WTC11 (cell line): Measurements from ENCODE around the gene CSH2. TPM values are rescaled to one million over a fixed set of nuclear protein-coding genes. Genes with fewer than 3 reads are reported as not detected.
"Not testable (repeated sequence)": the region's sequence is repeated elsewhere in the genome, so short reads cannot be mapped to it uniquely, and the experiment has no call there.

Source experiments
- ATAC-seq: fragments of 200-7000 bp; cut with Tn5 transposase; 2 replicates; pipeline ENCODE4 v1.10.0; 2021; ENCODE audit warnings: mild to moderate bottlenecking, moderate library complexity
- CTCF ChIA-PET: fragments of 300-600 bp; sonication (Branson Sonifier 250); formaldehyde crosslinking; loops from one replicate; lab custom pipeline; 2021; ENCODE audit warnings: antibody characterized with exemption; lab: Charles Lee
- POLR2A ChIA-PET: fragments of 350-600 bp; sonication (Branson Sonifier 250); formaldehyde crosslinking; loops from one replicate; lab custom pipeline; 2021; ENCODE audit warnings: antibody characterized with exemption; lab: Charles Lee
- DNase-seq: peaks from one replicate; pipeline ENCODE4 v3.0.0; 2021; ENCODE audit warnings: low spot score
- H3K27ac Mint-ChIP-seq: 2 replicates; pipeline ENCODE4 v1.8.0; 2021; ENCODE audit warnings: mixed read lengths
- H3K27me3 Mint-ChIP-seq: 2 replicates; pipeline ENCODE4 v1.8.0; 2021; ENCODE audit warnings: low read depth, mild to moderate bottlenecking, moderate library complexity, mixed read lengths
- H3K36me3 Mint-ChIP-seq: 2 replicates; pipeline ENCODE4 v1.8.0; 2021; ENCODE audit warnings: mixed read lengths
- H3K4me1 Mint-ChIP-seq: 2 replicates; pipeline ENCODE4 v1.8.0; 2022; ENCODE audit warnings: mixed read lengths
- H3K4me3 Mint-ChIP-seq: 2 replicates; pipeline ENCODE4 v1.8.0; 2021; ENCODE audit warnings: mild to moderate bottlenecking, moderate library complexity, mixed read lengths
- H3K9me3 Mint-ChIP-seq: 2 replicates; pipeline ENCODE4 v1.8.0; 2021; ENCODE audit warnings: mixed read lengths
- EMX1 ChIP-seq: fragments of 250-450 bp; sonication (Bioruptor Pico); IDR thresholded peaks from 2 replicates; pipeline ENCODE4 v1.8.0; 2021; ENCODE audit warnings: mild to moderate bottlenecking
- NFYB ChIP-seq: sonication (generic); formaldehyde crosslinking; conservative IDR thresholded peaks from 2 replicates; pipeline ENCODE4 v1.8.0; 2022; ENCODE audit warnings: low read depth, missing genetic modification reagents
- NR1H2 ChIP-seq: sonication (generic); formaldehyde crosslinking; IDR thresholded peaks from 2 replicates; pipeline ENCODE4 v1.9.0; 2021; ENCODE audit warnings: mild to moderate bottlenecking, moderate library complexity, missing genetic modification reagents
- PRRX2 ChIP-seq: fragments of 250-450 bp; sonication (Bioruptor Pico); IDR thresholded peaks from 2 replicates; pipeline ENCODE4 v1.8.0; 2021; ENCODE audit warnings: mild to moderate bottlenecking
- TCF7 ChIP-seq: sonication (generic); formaldehyde crosslinking; IDR thresholded peaks from 2 replicates; pipeline ENCODE4 v1.8.0; 2022; ENCODE audit warnings: mild to moderate bottlenecking, low read depth, missing genetic modification reagents, moderate library complexity
- ZNF232 ChIP-seq: sonication (generic); formaldehyde crosslinking; IDR thresholded peaks from 2 replicates; pipeline ENCODE4 v1.8.0; 2022; ENCODE audit warnings: mild to moderate bottlenecking, missing genetic modification reagents
- total RNA-seq: library from RNA; stranded (reverse); gene quantifications from 3 replicates; pipeline ENCODE4 v1.2.3, GENCODE V29; 2021
- TF ChIP-seq, protein P1 (sequence below): fragments of 200-600 bp; IDR thresholded peaks from 2 replicates; pipeline ENCODE4 v1.8.0; 2022; ENCODE audit warnings: antibody characterized with exemption
- TF ChIP-seq, protein P2 (sequence below): sonication (generic); formaldehyde crosslinking; conservative IDR thresholded peaks from 2 replicates; pipeline ENCODE4 v1.8.1; 2023; ENCODE audit warnings: mild to moderate bottlenecking, low read depth, missing genetic modification reagents, moderate library complexity
- TF ChIP-seq, protein P3 (sequence below): sonication (generic); formaldehyde crosslinking; IDR thresholded peaks from 2 replicates; pipeline ENCODE4 v1.8.0; 2022; ENCODE audit warnings: missing genetic modification reagents
- TF ChIP-seq, protein P4 (sequence below): sonication (generic); formaldehyde crosslinking; IDR thresholded peaks from 2 replicates; pipeline ENCODE4 v1.8.1; 2023; ENCODE audit warnings: mild to moderate bottlenecking, missing genetic modification reagents, moderate library complexity
- TF ChIP-seq, protein P5 (sequence below): sonication (generic); formaldehyde crosslinking; IDR thresholded peaks from 2 replicates; pipeline ENCODE4 v1.8.1; 2023; ENCODE audit warnings: mild to moderate bottlenecking, missing genetic modification reagents

Gene CSH2
- total RNA-seq, 1 experiment from 2014 or later, result not detected

DNA sequence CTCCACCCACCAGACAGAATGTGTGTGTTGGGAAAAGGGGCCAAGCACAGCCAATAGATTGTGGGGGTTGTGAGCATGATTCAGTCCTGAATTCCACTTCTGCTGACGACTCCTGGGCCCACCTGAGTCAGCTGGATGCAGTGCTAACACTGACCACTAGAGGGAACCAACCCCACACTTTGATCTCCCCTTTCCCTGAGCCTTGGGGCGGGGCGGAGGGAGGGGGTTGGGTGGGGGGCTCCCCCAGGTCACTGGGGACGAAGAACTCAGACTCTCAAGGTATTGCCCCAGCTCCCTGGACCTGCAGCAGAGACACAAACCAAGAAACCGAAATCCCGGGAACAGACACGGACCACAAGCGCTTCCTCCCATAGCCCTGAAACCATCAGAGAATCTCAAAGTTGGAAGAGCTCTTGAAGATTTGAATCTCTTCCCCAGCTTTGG, 38.2 kb upstream of the CSH2 start:
- CTCF ChIA-PET, result interaction anchor here (0.6 to 4.3 kb wide), 40 partner anchors 8 to 370 kb away, joined by 3 to 43 read pairs (median 5); partner anchors contain the start of genes CSH2, ERN1, GH1 and GH2
- H3K27ac Mint-ChIP-seq, result no peak overlapping the region
- DNase-seq (peak; percentile 77), ATAC-seq (peak; percentile 71)
- H3K27me3 Mint-ChIP-seq, result peaks cover 5% of the 10 kb centered on the region; the same call in 1 of the 2 replicates
- POLR2A ChIA-PET, result no interaction called here
- TF ChIP-seq, protein P1, sequence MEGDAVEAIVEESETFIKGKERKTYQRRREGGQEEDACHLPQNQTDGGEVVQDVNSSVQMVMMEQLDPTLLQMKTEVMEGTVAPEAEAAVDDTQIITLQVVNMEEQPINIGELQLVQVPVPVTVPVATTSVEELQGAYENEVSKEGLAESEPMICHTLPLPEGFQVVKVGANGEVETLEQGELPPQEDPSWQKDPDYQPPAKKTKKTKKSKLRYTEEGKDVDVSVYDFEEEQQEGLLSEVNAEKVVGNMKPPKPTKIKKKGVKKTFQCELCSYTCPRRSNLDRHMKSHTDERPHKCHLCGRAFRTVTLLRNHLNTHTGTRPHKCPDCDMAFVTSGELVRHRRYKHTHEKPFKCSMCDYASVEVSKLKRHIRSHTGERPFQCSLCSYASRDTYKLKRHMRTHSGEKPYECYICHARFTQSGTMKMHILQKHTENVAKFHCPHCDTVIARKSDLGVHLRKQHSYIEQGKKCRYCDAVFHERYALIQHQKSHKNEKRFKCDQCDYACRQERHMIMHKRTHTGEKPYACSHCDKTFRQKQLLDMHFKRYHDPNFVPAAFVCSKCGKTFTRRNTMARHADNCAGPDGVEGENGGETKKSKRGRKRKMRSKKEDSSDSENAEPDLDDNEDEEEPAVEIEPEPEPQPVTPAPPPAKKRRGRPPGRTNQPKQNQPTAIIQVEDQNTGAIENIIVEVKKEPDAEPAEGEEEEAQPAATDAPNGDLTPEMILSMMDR, result peak; percentile 96
- TF ChIP-seq EMX1 (no peak), NR1H2 (CRISPR knock-in tag) (no peak), NFYB (CRISPR knock-in tag) (no peak)
- peaks cover 18% of the 10 kb centered on the region for H3K4me1 Mint-ChIP-seq
- H3K4me3 Mint-ChIP-seq, result no peak overlapping the region
- H3K36me3 Mint-ChIP-seq, result no peaks in the 10 kb centered on the region
- H3K9me3 Mint-ChIP-seq, result no peaks in the 10 kb centered on the region

DNA sequence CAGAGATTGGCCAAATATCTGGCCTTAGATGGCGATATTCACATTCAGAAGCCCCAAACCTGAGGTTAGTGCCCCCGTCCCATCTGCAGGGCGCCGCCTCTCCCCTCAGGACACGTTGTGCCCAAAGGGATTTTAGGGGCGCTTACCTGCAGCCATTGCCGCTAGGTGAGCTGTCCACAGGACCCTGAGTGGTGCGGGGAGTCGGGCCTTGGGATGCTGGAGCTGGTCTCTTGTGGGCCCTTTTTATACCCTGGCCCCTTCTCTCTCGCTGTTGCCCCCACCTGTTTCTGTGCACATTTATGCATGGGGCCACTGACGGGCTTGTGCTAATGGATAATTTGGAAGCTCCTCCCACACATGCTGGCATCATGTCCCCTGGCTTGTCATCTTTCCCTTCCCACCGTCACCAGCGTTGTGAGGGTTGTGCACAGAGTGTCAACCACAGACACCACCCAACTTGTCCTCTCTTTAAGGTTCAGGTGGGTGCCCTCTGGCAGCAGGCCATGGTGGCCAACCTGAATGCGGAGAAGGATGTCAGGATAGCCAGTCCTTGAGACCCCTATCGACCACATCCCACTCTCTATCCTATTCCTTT, 37.7 kb upstream of the CSH2 start, which contains the start of gene CSHL1:
Gene CSHL1, minus strand, starts transcription at position 218 of the 595 bp plus-strand sequence. Its CDS starts 62 bp downstream, at position 156.
- ChIA-PET CTCF (interaction anchor here (0.7 to 4.3 kb wide), 37 partner anchors 8 to 371 kb away, joined by 3 to 43 read pairs (median 6); partner anchors contain the start of genes CSH2, ERN1, GH1 and GH2), POLR2A (interaction anchor here (0.6 kb wide), 1 partner anchor 36 kb away, joined by 3 read pairs; no protein-coding TSS in a partner anchor)
- no peak for TF ChIP-seq PRRX2 (CRISPR knock-in tag)
- no peak for TF ChIP-seq TCF7 (CRISPR knock-in tag)
- TF ChIP-seq, protein P2, sequence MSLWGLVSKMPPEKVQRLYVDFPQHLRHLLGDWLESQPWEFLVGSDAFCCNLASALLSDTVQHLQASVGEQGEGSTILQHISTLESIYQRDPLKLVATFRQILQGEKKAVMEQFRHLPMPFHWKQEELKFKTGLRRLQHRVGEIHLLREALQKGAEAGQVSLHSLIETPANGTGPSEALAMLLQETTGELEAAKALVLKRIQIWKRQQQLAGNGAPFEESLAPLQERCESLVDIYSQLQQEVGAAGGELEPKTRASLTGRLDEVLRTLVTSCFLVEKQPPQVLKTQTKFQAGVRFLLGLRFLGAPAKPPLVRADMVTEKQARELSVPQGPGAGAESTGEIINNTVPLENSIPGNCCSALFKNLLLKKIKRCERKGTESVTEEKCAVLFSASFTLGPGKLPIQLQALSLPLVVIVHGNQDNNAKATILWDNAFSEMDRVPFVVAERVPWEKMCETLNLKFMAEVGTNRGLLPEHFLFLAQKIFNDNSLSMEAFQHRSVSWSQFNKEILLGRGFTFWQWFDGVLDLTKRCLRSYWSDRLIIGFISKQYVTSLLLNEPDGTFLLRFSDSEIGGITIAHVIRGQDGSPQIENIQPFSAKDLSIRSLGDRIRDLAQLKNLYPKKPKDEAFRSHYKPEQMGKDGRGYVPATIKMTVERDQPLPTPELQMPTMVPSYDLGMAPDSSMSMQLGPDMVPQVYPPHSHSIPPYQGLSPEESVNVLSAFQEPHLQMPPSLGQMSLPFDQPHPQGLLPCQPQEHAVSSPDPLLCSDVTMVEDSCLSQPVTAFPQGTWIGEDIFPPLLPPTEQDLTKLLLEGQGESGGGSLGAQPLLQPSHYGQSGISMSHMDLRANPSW (CRISPR knock-in tag), result no peak
- TF ChIP-seq, protein P3, sequence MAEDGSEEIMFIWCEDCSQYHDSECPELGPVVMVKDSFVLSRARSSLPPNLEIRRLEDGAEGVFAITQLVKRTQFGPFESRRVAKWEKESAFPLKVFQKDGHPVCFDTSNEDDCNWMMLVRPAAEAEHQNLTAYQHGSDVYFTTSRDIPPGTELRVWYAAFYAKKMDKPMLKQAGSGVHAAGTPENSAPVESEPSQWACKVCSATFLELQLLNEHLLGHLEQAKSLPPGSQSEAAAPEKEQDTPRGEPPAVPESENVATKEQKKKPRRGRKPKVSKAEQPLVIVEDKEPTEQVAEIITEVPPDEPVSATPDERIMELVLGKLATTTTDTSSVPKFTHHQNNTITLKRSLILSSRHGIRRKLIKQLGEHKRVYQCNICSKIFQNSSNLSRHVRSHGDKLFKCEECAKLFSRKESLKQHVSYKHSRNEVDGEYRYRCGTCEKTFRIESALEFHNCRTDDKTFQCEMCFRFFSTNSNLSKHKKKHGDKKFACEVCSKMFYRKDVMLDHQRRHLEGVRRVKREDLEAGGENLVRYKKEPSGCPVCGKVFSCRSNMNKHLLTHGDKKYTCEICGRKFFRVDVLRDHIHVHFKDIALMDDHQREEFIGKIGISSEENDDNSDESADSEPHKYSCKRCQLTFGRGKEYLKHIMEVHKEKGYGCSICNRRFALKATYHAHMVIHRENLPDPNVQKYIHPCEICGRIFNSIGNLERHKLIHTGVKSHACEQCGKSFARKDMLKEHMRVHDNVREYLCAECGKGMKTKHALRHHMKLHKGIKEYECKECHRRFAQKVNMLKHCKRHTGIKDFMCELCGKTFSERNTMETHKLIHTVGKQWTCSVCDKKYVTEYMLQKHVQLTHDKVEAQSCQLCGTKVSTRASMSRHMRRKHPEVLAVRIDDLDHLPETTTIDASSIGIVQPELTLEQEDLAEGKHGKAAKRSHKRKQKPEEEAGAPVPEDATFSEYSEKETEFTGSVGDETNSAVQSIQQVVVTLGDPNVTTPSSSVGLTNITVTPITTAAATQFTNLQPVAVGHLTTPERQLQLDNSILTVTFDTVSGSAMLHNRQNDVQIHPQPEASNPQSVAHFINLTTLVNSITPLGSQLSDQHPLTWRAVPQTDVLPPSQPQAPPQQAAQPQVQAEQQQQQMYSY (CRISPR knock-in tag), result 0 out of 2 replicates have a peak, but pooled peaks have one; percentile 1
- TF ChIP-seq NR1H2 (CRISPR knock-in tag), result no peak
- ATAC-seq, result no peak
- DNase-seq, result no peak
- Mint-ChIP-seq H3K27ac (no peak within 1 kb of the TSS), H3K27me3 (peaks cover 5% of the 10 kb centered on the region; the same call in 1 of the 2 replicates), H3K4me3 (no peak within 1 kb of the TSS), H3K9me3 (no peaks in the 10 kb centered on the region), H3K36me3 (no peaks in the 10 kb centered on the region), H3K4me1 (peaks cover 21% of the 10 kb centered on the region)

DNA sequence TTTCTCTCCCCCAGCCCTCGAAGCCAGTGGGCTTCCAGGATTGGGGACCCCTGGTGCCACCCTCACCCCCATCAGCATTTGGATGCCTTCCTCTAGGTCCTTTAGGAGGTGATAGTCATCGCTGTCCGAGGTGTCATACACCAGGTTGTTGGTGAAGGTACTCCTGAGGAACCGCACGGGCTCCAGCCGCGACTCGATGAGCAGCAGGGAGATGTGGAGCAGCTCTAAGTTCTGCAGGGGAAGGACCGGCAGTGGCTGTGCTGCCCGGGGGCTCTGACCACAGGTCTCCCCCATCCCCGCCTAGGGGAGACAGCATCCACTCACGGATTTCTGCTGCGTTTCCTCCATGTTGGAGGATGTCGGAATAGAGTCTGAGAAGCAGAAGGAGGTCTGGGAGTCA, 36.6 kb upstream of the CSH2 start:
- no peaks in the 10 kb centered on the region for H3K9me3 Mint-ChIP-seq
- peaks cover 3% of the 10 kb centered on the region; the same call in 1 of the 2 replicates for H3K27me3 Mint-ChIP-seq
- no peaks in the 10 kb centered on the region for H3K36me3 Mint-ChIP-seq
- no peak overlapping the region for H3K27ac Mint-ChIP-seq
- DNase-seq (no peak), ATAC-seq (no peak)
- peaks cover 21% of the 10 kb centered on the region for H3K4me1 Mint-ChIP-seq
- POLR2A ChIA-PET, result no interaction called here
- CTCF ChIA-PET, result interaction anchor here (1.0 to 4.3 kb wide), 15 partner anchors 9 to 372 kb away, joined by 3 to 43 read pairs (median 15); partner anchors contain the start of genes GH1 and GH2
- no peak overlapping the region for H3K4me3 Mint-ChIP-seq
- no peak for TF ChIP-seq ZNF232 (CRISPR knock-in tag)
- TF ChIP-seq, protein P4, sequence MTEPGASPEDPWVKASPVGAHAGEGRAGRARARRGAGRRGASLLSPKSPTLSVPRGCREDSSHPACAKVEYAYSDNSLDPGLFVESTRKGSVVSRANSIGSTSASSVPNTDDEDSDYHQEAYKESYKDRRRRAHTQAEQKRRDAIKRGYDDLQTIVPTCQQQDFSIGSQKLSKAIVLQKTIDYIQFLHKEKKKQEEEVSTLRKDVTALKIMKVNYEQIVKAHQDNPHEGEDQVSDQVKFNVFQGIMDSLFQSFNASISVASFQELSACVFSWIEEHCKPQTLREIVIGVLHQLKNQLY (CRISPR knock-in tag), result no peak
- TF ChIP-seq, protein P5, sequence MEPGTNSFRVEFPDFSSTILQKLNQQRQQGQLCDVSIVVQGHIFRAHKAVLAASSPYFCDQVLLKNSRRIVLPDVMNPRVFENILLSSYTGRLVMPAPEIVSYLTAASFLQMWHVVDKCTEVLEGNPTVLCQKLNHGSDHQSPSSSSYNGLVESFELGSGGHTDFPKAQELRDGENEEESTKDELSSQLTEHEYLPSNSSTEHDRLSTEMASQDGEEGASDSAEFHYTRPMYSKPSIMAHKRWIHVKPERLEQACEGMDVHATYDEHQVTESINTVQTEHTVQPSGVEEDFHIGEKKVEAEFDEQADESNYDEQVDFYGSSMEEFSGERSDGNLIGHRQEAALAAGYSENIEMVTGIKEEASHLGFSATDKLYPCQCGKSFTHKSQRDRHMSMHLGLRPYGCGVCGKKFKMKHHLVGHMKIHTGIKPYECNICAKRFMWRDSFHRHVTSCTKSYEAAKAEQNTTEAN (CRISPR knock-in tag), result no peak

DNA sequence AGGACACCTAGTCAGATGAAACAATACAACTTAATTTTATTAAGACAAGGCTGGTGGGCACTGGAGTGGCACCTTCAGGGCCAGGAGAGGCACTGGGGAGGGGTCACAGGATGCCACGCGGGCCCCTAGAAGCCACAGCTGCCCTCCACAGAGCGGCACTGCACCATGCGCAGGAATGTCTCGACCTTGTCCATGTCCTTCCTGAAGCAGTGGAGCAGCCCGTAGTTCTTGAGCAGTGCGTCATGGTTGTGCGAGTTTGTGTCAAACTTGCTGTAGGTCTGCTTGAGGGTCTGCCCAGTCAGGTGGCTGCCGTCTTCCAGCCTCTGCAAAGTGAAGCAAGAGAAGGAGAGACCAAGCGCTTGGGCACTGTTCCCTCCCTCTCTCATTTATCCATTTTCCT, 36.1 kb upstream of the CSH2 start:
- H3K27ac Mint-ChIP-seq, CTCF ChIA-PET, DNase-seq, ATAC-seq, H3K27me3 Mint-ChIP-seq, H3K9me3 Mint-ChIP-seq, POLR2A ChIA-PET, H3K4me3 Mint-ChIP-seq, H3K36me3 Mint-ChIP-seq: not testable (repeated sequence)
- H3K4me1 Mint-ChIP-seq, result peaks cover 21% of the 10 kb centered on the region
